Suprapubic skin (tissue), 4 donors: ENCODE measurements around the gene B3GALT6.

Experiments used
- POLR2A ChIP-seq, 2 donors: fragments of 450-650 bp; IDR thresholded peaks; one replicate each; pipeline ENCODE4 v1.6.1; 2017; ENCODE audit warnings: antibody characterized with exemption in 2 of 2, mild to moderate bottlenecking in 2 of 2, moderate library complexity in 2 of 2
- POLR2AphosphoS5 ChIP-seq, 3 donors: sonication (generic); formaldehyde crosslinking; IDR thresholded peaks; one replicate each; pipeline ENCODE4 v1.6.1; 2017; ENCODE audit warnings: antibody characterized with exemption in 3 of 3
- TF ChIP-seq, protein P1 (sequence below), 2 donors: fragments of 200-600 bp in 1 of 2; fragments of 450-650 bp in 1 of 2; sonication (generic) in 1 of 2; IDR thresholded peaks; one replicate each; pipeline ENCODE4 v1.5.1; 2016 to 2019; ENCODE audit warnings: antibody characterized with exemption in 2 of 2, mild to moderate bottlenecking in 1 of 2, moderate library complexity in 1 of 2

DNA sequence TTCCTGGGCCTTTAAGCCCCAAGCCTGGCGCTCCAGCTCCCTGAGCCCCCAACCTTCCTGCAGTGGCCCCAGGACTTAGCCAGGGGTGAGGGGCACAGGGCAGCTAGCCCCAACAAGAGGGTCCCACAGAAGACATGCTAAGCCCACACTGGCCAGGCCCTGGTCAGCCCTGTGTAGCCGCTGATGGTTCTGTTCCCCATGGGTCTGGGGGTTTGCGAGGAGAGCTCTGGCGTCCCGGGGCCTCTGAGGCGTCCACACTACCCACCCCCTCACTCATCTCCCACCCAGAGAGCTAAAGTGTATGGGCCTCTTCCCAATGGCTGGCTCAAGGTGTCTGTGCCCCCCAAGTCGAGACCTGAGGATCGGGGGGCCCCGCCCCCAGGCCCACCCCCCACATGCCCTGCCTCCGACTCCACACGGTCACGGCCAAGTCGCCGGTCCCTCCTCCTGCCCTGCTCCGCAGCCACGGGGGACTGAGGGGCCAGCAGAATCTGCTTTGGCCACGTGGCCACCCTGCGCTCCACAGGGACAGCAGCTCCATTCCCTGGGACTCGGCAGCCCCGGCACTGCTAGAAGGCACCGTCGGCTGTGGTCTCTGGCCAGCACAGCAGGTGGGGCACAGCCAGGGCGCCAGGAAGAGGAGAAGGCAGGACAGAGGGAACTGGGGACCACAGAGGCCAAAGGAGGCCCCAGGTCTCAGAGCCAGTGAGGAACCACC lies 33.5 kb upstream of the B3GALT6 start:
- TF ChIP-seq POLR2A (IDR thresholded peaks at IDR 0.05) (no peak), POLR2AphosphoS5 (IDR thresholded peaks at IDR 0.05) (no peak)
- TF ChIP-seq, protein P1, sequence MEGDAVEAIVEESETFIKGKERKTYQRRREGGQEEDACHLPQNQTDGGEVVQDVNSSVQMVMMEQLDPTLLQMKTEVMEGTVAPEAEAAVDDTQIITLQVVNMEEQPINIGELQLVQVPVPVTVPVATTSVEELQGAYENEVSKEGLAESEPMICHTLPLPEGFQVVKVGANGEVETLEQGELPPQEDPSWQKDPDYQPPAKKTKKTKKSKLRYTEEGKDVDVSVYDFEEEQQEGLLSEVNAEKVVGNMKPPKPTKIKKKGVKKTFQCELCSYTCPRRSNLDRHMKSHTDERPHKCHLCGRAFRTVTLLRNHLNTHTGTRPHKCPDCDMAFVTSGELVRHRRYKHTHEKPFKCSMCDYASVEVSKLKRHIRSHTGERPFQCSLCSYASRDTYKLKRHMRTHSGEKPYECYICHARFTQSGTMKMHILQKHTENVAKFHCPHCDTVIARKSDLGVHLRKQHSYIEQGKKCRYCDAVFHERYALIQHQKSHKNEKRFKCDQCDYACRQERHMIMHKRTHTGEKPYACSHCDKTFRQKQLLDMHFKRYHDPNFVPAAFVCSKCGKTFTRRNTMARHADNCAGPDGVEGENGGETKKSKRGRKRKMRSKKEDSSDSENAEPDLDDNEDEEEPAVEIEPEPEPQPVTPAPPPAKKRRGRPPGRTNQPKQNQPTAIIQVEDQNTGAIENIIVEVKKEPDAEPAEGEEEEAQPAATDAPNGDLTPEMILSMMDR (IDR thresholded peaks at IDR 0.05): no peak
